Choroid plexus epithelial cell (primary cell): Measurements from ENCODE around the gene PDZD2.

Experiments
- DNase-seq: peaks from one replicate; pipeline ENCODE4 v3.0.0-alpha.2; 2010; ENCODE audit warnings: low read depth
- H3K4me3 ChIP-seq: 2 replicates; pipeline ENCODE4 v1.5.1; 2011; ENCODE audit warnings: low read depth, mild to moderate bottlenecking, control low read depth, low read length, moderate library complexity
- TF ChIP-seq, protein P1 (sequence below): conservative IDR thresholded peaks from 2 replicates; pipeline ENCODE4 v1.5.1; 2011; ENCODE audit warnings: low read depth, mild to moderate bottlenecking, control low read depth, inconsistent platforms, low read length, moderate library complexity

Gene PDZD2

DNA sequence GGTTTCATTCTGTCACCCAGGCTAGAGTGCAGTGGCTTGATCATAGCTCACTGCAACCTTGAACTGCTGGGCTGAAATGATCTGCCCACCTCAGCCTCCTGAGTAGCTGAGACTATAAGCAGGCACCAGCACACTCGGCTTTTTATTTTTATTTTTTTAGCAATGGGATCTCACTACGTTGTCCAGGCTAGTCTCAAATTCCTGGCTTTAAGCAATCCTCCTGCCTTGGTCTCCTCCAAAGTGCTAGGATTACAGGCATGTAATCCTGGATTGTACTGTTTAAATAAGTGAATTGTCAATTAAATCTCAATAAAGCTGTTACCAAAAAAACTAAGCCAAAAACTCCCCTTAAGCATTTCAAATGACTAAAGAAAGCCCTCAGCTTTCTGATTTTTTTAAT is 516.3 kb downstream of the PDZD2 start:
- DNase-seq: no peak
- no peak overlapping the region for H3K4me3 ChIP-seq
- TF ChIP-seq, protein P1, sequence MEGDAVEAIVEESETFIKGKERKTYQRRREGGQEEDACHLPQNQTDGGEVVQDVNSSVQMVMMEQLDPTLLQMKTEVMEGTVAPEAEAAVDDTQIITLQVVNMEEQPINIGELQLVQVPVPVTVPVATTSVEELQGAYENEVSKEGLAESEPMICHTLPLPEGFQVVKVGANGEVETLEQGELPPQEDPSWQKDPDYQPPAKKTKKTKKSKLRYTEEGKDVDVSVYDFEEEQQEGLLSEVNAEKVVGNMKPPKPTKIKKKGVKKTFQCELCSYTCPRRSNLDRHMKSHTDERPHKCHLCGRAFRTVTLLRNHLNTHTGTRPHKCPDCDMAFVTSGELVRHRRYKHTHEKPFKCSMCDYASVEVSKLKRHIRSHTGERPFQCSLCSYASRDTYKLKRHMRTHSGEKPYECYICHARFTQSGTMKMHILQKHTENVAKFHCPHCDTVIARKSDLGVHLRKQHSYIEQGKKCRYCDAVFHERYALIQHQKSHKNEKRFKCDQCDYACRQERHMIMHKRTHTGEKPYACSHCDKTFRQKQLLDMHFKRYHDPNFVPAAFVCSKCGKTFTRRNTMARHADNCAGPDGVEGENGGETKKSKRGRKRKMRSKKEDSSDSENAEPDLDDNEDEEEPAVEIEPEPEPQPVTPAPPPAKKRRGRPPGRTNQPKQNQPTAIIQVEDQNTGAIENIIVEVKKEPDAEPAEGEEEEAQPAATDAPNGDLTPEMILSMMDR: no peak

DNA sequence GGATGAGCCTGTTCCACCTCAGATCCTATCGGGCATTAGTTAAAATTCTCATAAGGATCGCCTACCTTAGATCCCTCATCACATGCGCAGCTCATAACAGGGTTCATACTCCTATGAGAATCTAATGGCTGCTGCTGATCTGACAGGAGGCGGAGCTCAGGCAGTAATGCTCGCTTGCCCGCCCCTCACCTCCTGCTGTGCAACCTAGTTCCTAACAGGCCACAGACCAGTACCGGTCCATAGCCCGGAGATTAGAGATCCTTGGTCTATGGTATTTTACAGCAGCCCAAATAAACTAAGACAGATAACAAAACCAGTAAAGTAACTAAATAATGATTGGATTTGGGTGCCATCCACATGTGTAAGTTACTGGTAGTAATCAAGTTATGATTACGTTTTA is 517.7 kb downstream of the PDZD2 start:
- H3K4me3 ChIP-seq: no peak overlapping the region
- DNase-seq: no peak
- TF ChIP-seq, protein P1: no peak

DNA sequence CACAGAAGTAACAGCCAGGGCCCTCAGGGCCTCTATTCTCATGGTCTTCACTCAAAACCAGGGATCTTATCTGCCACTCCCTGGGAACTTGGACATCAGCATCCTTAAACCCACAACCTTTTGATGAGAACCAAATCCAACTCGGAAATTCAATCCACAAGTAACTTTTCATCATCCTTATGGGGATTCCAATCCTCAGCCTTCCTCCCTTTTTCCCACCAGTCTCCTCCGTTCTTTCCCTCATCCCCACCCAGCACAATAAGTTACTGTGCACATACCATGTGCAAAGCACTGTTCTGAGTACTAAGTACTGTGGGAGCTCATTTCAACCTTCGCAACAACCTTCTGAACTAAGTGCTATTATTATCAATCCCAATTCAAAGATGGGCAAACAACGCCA is 518.1 kb downstream of the PDZD2 start:
- TF ChIP-seq, protein P1: no peak
- H3K4me3 ChIP-seq: no peak overlapping the region
- DNase-seq: no peak

DNA sequence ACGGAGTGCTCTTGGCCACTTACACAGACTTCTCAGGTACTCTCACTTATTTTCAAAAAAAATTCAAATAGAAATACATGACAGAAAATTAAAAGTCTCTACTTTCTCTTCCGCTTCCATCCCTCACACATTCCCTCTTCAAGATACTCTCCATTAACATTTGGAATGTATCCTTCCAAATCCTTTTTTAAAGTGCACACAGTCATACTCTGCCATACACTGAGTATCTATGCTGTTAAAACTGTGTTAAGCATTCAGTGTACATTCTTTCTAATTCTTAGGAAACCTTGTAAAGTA is 519.7 kb downstream of the PDZD2 start:
- no peak for DNase-seq
- TF ChIP-seq, protein P1: no peak
- H3K4me3 ChIP-seq: no peak overlapping the region

DNA sequence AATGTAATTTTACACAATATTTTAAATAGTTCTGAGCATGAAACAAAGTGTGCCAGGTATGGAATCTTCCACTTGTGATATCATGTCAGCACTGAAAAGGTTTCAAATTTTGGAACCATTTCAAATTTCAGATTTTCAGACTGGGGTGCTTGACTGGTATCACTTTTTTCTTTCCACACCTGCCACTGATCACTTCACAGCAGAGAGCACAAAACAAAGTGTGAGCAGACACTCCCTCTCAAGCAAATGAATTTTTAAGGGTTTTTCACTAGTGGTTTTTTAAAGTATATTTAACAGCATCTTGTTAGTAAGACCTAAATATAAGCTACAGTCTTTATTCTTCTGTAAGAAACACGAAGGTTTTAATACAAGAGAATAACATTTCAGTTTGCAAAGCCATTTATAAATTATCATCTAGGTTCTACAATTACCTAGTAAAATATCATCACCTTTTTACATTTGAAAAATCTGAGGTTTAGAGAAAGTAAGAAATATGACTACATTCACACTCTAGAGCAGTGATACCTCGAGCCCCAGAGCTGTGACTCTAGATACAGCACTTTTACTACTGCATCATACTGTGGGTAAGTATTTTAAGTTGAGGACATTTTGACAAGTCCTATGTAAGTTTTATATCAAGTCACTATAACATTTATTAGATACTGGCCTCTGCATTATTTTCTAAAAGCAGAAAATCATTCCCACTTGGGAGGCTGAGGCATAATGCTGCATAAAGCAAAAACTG is 520.6 kb downstream of the PDZD2 start:
- no peak overlapping the region for H3K4me3 ChIP-seq
- TF ChIP-seq, protein P1: no peak
- DNase-seq: no peak

DNA sequence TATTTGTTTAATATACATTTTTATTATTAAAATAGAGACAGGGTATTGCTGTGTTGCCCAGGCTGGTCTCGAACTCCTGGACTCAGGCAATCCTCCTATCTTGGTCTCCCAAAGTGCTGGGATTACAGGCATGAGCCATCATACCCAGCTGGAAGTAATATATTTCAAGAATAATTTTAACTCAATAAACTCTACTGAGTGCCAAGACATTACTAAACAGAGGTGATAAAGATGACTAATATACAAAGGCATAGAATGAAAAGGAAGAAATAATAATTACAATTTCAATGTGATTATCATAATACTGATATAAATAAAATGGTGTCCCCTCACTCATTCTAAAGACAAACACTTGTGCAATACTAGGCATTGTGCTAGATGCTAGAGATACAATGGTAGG is 521.3 kb downstream of the PDZD2 start:
- TF ChIP-seq, protein P1: no peak
- no peak overlapping the region for H3K4me3 ChIP-seq
- DNase-seq: no peak
